Measurements from ENCODE around the gene SLC6A17.

SLC6A17 gene

GRCh38 chr1:110210604-110211495, 60.6 kb downstream of the SLC6A17 start:
- H2AK5ac ChIP-seq (ENCODE audit: low read length): no peak overlapping the region
- H4K91ac ChIP-seq (ENCODE audit: low read depth, low read length): no peak overlapping the region
- no peak overlapping the region for H2BK5ac ChIP-seq (ENCODE audit: low read depth, low read length, poor library complexity)
- no CpG with 5 or more reads among the region's 101 CpGs for WGBS (ENCODE audit: extremely low coverage, insufficient coverage, insufficient read length)
- H2AFZ ChIP-seq (ENCODE audit: insufficient read depth, low read length, poor library complexity): peak overlapping the region; percentile 25
- DNase-seq: peak in 1 of 2 donors; percentile 44
- no peak overlapping the region for H4K12ac ChIP-seq (ENCODE audit: low read depth, low read length)
- no peaks in the 10 kb centered on the region for H3K79me2 ChIP-seq (ENCODE audit: control insufficient read depth, insufficient read depth, low read length, poor library complexity)
- H3K27me3 ChIP-seq (ENCODE audit: insufficient read depth, low read length): peaks cover 35% of the 10 kb centered on the region
- peaks cover 11 to 15% of the 10 kb centered on the region in 2 experiments for H3K4me1 ChIP-seq (ENCODE audit: control insufficient read depth in 1 of 2, insufficient read depth in 2 of 2, low read length in 2 of 2)
- peak overlapping the region; percentile 68 for H3K4me2 ChIP-seq (ENCODE audit: low read length)
- no peak overlapping the region for H3K4ac ChIP-seq (ENCODE audit: low read depth, low read length)
- H3K36me3 ChIP-seq (ENCODE audit: control insufficient read depth in 1 of 2, insufficient read depth in 2 of 2, low read length in 2 of 2): no peaks in the 10 kb centered on the region
- H3K79me1 ChIP-seq (ENCODE audit: low read length): no peaks in the 10 kb centered on the region
- H2BK120ac ChIP-seq (ENCODE audit: insufficient read depth, low read length, poor library complexity): no peak overlapping the region
- H3K27ac ChIP-seq (ENCODE audit: low read depth, low read length): no peak overlapping the region
- no peak overlapping the region for H3K14ac ChIP-seq (ENCODE audit: low read length)
- peaks cover 6% of the 10 kb centered on the region for H3K9me3 ChIP-seq (ENCODE audit: insufficient read depth, low read depth, low read length)
- peak overlapping the region; percentile 64 for H3K4me3 ChIP-seq (ENCODE audit: low read depth, low read length)
- no peak overlapping the region for H3K18ac ChIP-seq (ENCODE audit: low read length)
- H3K23ac ChIP-seq (ENCODE audit: low read length): no peak overlapping the region
- H4K8ac ChIP-seq (ENCODE audit: low read depth, low read length): no peak overlapping the region
- no peak overlapping the region for H2BK12ac ChIP-seq (ENCODE audit: low read length)
- no peak overlapping the region for H3K9ac ChIP-seq (ENCODE audit: low read length)

- Histone ChIP-seq H2BK5ac (ENCODE audit: low read depth, low read length, poor library complexity) (no peak overlapping the region), H3K14ac (ENCODE audit: low read length) (no peak overlapping the region), H3K36me3 (ENCODE audit: control insufficient read depth in 1 of 2, insufficient read depth in 2 of 2, low read length in 2 of 2) (no peaks in the 10 kb centered on the region), H2BK12ac (ENCODE audit: low read length) (no peak overlapping the region), H3K27ac (ENCODE audit: low read depth, low read length) (no peak overlapping the region), H2BK120ac (ENCODE audit: insufficient read depth, low read length, poor library complexity) (no peak overlapping the region), H4K12ac (ENCODE audit: low read depth, low read length) (no peak overlapping the region), H4K8ac (ENCODE audit: low read depth, low read length) (no peak overlapping the region), H3K4me1 (ENCODE audit: control insufficient read depth in 1 of 2, insufficient read depth in 2 of 2, low read length in 2 of 2) (peaks cover 11 to 15% of the 10 kb centered on the region in 2 experiments), H3K4ac (ENCODE audit: low read depth, low read length) (no peak overlapping the region), H3K9ac (ENCODE audit: low read length) (no peak overlapping the region), H3K18ac (ENCODE audit: low read length) (no peak overlapping the region), H3K9me3 (ENCODE audit: insufficient read depth, low read depth, low read length) (peaks cover 6% of the 10 kb centered on the region), H3K4me2 (ENCODE audit: low read length) (peak overlapping the region; percentile 68), H3K79me2 (ENCODE audit: control insufficient read depth, insufficient read depth, low read length, poor library complexity) (no peaks in the 10 kb centered on the region), H2AFZ (ENCODE audit: insufficient read depth, low read length, poor library complexity) (peak overlapping the region; percentile 10), H4K91ac (ENCODE audit: low read depth, low read length) (no peak overlapping the region), H3K4me3 (ENCODE audit: low read depth, low read length) (no peak overlapping the region), H3K79me1 (ENCODE audit: low read length) (no peaks in the 10 kb centered on the region), H2AK5ac (ENCODE audit: low read length) (no peak overlapping the region), H3K23ac (ENCODE audit: low read length) (no peak overlapping the region), H3K27me3 (ENCODE audit: insufficient read depth, low read length) (peaks cover 35% of the 10 kb centered on the region)
- WGBS (ENCODE audit: extremely low coverage, insufficient coverage, insufficient read length): no CpG with 5 or more reads among the region's 81 CpGs
- peak in 1 of 2 donors; percentile 2 for DNase-seq
Measured at GRCh38 chr1:110211496-110212168, 61.3 kb downstream of the SLC6A17 start.

- DNase-seq: no peak
- Histone ChIP-seq H3K23ac (ENCODE audit: low read length) (no peak overlapping the region), H4K91ac (ENCODE audit: low read depth, low read length) (no peak overlapping the region), H2BK12ac (ENCODE audit: low read length) (no peak overlapping the region), H3K79me2 (ENCODE audit: control insufficient read depth, insufficient read depth, low read length, poor library complexity) (no peaks in the 10 kb centered on the region), H2BK120ac (ENCODE audit: insufficient read depth, low read length, poor library complexity) (no peak overlapping the region), H3K79me1 (ENCODE audit: low read length) (no peaks in the 10 kb centered on the region), H3K4me3 (ENCODE audit: low read depth, low read length) (no peak overlapping the region), H3K18ac (ENCODE audit: low read length) (no peak overlapping the region), H3K27me3 (ENCODE audit: insufficient read depth, low read length) (peaks cover 35% of the 10 kb centered on the region), H3K9me3 (ENCODE audit: insufficient read depth, low read depth, low read length) (peaks cover 6% of the 10 kb centered on the region), H4K12ac (ENCODE audit: low read depth, low read length) (no peak overlapping the region), H2AK5ac (ENCODE audit: low read length) (no peak overlapping the region), H3K9ac (ENCODE audit: low read length) (no peak overlapping the region), H3K36me3 (ENCODE audit: control insufficient read depth in 1 of 2, insufficient read depth in 2 of 2, low read length in 2 of 2) (no peaks in the 10 kb centered on the region), H2AFZ (ENCODE audit: insufficient read depth, low read length, poor library complexity) (no peak overlapping the region), H3K4me2 (ENCODE audit: low read length) (no peak overlapping the region), H3K4ac (ENCODE audit: low read depth, low read length) (no peak overlapping the region), H3K4me1 (ENCODE audit: control insufficient read depth in 1 of 2, insufficient read depth in 2 of 2, low read length in 2 of 2) (peaks cover 11 to 15% of the 10 kb centered on the region in 2 experiments), H4K8ac (ENCODE audit: low read depth, low read length) (no peak overlapping the region), H3K14ac (ENCODE audit: low read length) (no peak overlapping the region), H2BK5ac (ENCODE audit: low read depth, low read length, poor library complexity) (no peak overlapping the region), H3K27ac (ENCODE audit: low read depth, low read length) (no peak overlapping the region)
- no CpG with 5 or more reads among the region's 20 CpGs for WGBS (ENCODE audit: extremely low coverage, insufficient coverage, insufficient read length)
Measured at GRCh38 chr1:110212169-110213142, 62.2 kb downstream of the SLC6A17 start.

- H2AFZ ChIP-seq (ENCODE audit: insufficient read depth, low read length, poor library complexity): no peak overlapping the region
- H3K79me1 ChIP-seq (ENCODE audit: low read length): no peaks in the 10 kb centered on the region
- H3K14ac ChIP-seq (ENCODE audit: low read length): no peak overlapping the region
- H3K27ac ChIP-seq (ENCODE audit: low read depth, low read length): no peak overlapping the region
- H2BK120ac ChIP-seq (ENCODE audit: insufficient read depth, low read length, poor library complexity): no peak overlapping the region
- DNase-seq: no peak
- no peak overlapping the region for H2BK12ac ChIP-seq (ENCODE audit: low read length)
- no peak overlapping the region for H2AK5ac ChIP-seq (ENCODE audit: low read length)
- H4K12ac ChIP-seq (ENCODE audit: low read depth, low read length): no peak overlapping the region
- H4K91ac ChIP-seq (ENCODE audit: low read depth, low read length): no peak overlapping the region
- H3K4me3 ChIP-seq (ENCODE audit: low read depth, low read length): no peak overlapping the region
- H2BK5ac ChIP-seq (ENCODE audit: low read depth, low read length, poor library complexity): no peak overlapping the region
- H3K4me1 ChIP-seq (ENCODE audit: control insufficient read depth in 1 of 2, insufficient read depth in 2 of 2, low read length in 2 of 2): peaks cover 11 to 15% of the 10 kb centered on the region in 2 experiments
- H3K27me3 ChIP-seq (ENCODE audit: insufficient read depth, low read length): peaks cover 35% of the 10 kb centered on the region
- no peak overlapping the region for H3K18ac ChIP-seq (ENCODE audit: low read length)
- no peaks in the 10 kb centered on the region for H3K79me2 ChIP-seq (ENCODE audit: control insufficient read depth, insufficient read depth, low read length, poor library complexity)
- no peak overlapping the region for H3K4me2 ChIP-seq (ENCODE audit: low read length)
- peaks cover 6% of the 10 kb centered on the region for H3K9me3 ChIP-seq (ENCODE audit: insufficient read depth, low read depth, low read length)
- H4K8ac ChIP-seq (ENCODE audit: low read depth, low read length): no peak overlapping the region
- no peaks in the 10 kb centered on the region for H3K36me3 ChIP-seq (ENCODE audit: control insufficient read depth in 1 of 2, insufficient read depth in 2 of 2, low read length in 2 of 2)
- WGBS (ENCODE audit: extremely low coverage, insufficient coverage, insufficient read length): no CpG with 5 or more reads among the region's 2 CpGs
- H3K9ac ChIP-seq (ENCODE audit: low read length): no peak overlapping the region
- no peak overlapping the region for H3K4ac ChIP-seq (ENCODE audit: low read depth, low read length)
- H3K23ac ChIP-seq (ENCODE audit: low read length): no peak overlapping the region
Measured at GRCh38 chr1:110213143-110213540, 62.8 kb downstream of the SLC6A17 start.

Data from trophoblast cell (in vitro differentiated cells and primary cell).